ENCODE results near the gene GPATCH1.

GPATCH1 gene

GRCh38 chr19:33175886-33176669 is 95.1 kb downstream of the GPATCH1 start:
- DNase-seq (ENCODE audit: extremely low read depth, low read depth): no peak
- TF ChIP-seq CTCF (IDR thresholded peaks at IDR 0.05; ENCODE audit: low read depth, low read length, missing control alignments): no peak
- H3K4me3 ChIP-seq (replicated peaks; ENCODE audit: low read depth, low read length): peak overlapping the region; percentile 94

- DNase-seq (ENCODE audit: extremely low read depth, low read depth): peak; percentile 94
- H3K4me3 ChIP-seq (replicated peaks; ENCODE audit: low read depth, low read length): peak overlapping the region; percentile 94
- no peak for TF ChIP-seq CTCF (IDR thresholded peaks at IDR 0.05; ENCODE audit: low read depth, low read length, missing control alignments)
These were observed 95.9 kb downstream of the GPATCH1 start for GRCh38 chr19:33176670-33177416.

GRCh38 chr19:33177417-33177979 is 96.5 kb downstream of the GPATCH1 start:
- no peak for DNase-seq (ENCODE audit: extremely low read depth, low read depth)
- peak; percentile 8 for TF ChIP-seq CTCF (IDR thresholded peaks at IDR 0.05; ENCODE audit: low read depth, low read length, missing control alignments)

More at GRCh38 chr19:33177417-33177979, 96.5 kb downstream of the GPATCH1 start:
- peak overlapping the region; percentile 45 for H3K4me3 ChIP-seq (replicated peaks; ENCODE audit: low read depth, low read length)
